GM12878 (cell line): ENCODE results near the gene NOS1. TPM values are rescaled to one million over a fixed set of nuclear protein-coding genes. Genes with fewer than 3 reads are reported as not detected.
A peak's percentile ranks its signal among the peaks of the same experiment; 100 is the strongest.

ENCODE experiments used
- ATAC-seq: fragments of 200-7000 bp; cut with Tn5 transposase; 3 replicates; pipeline ENCODE4 v1.9.1; 2020; ENCODE audit warnings: mild to moderate bottlenecking, moderate library complexity
- BruUV-seq: library from RNA; stranded (reverse); fragments of 400-500 nt; replicated peaks from 2 replicates; lab custom pipeline; 2021; lab: Mats Ljungman, UMichigan
- CTCF ChIA-PET: fragments of 300-600 bp; sonication (Branson Sonifier 250); formaldehyde crosslinking; extraction: SDS; loops from one replicate; lab custom pipeline; 2021; ENCODE audit warnings: inconsistent platforms; lab: Yijun Ruan, JAX
- POLR2A ChIA-PET: fragments of 350-600 bp; formaldehyde crosslinking; extraction: SDS; loops from one replicate; lab custom pipeline; 2021; ENCODE audit warnings: inconsistent platforms; lab: Charles Lee
- RAD21 ChIA-PET: fragments of 300-600 bp; sonication (Branson Sonifier 250); formaldehyde crosslinking; loops from one replicate; lab custom pipeline; 2023; ENCODE audit warnings: antibody characterized with exemption; ENCODE audit not compliant: unreplicated experiment; lab: Charles Lee
- SMC1A ChIA-PET: fragments of 300-600 bp; sonication (Branson Sonifier 250); formaldehyde crosslinking; loops from one replicate; lab custom pipeline; 2023; ENCODE audit not compliant: unreplicated experiment, uncharacterized antibody; lab: Charles Lee
- DNase-seq: peaks from one replicate; pipeline ENCODE4 v3.0.0-alpha.2; 2011; ENCODE audit warnings: low read depth, low spot score
- FAIRE-seq: peaks from 3 replicates; lab custom pipeline; 2011; peaks lifted over from hg19 to GRCh38; lab: Jason Lieb, UNC
- H2AFZ ChIP-seq: 2 replicates; pipeline ENCODE4 v1.6.0; 2011; ENCODE audit warnings: low read depth, low read length, control low read depth; ENCODE audit not compliant: control insufficient read depth
- H3K27ac ChIP-seq: 2 replicates; pipeline ENCODE4 v1.5.1; 2011; ENCODE audit warnings: control low read depth; ENCODE audit not compliant: control insufficient read depth, insufficient read depth
- H3K27me3 ChIP-seq, 2 experiments: replicated peaks in 1 of 2; 2 replicates each; pipeline versions ENCODE4 v1.6.0 to v1.6.1; 2011; ENCODE audit warnings: low read length in 1 of 2; ENCODE audit not compliant: control insufficient read depth in 2 of 2, insufficient read depth in 2 of 2
- H3K36me3 ChIP-seq, 2 experiments: 2 replicates each; pipeline ENCODE4 v1.5.1; 2011; ENCODE audit warnings: low read length in 1 of 2; ENCODE audit not compliant: control insufficient read depth in 2 of 2, insufficient read depth in 2 of 2
- H3K4me1 ChIP-seq: 2 replicates; pipeline ENCODE4 v1.6.1; 2011; ENCODE audit warnings: mild to moderate bottlenecking, low read length, moderate library complexity, mixed read lengths; ENCODE audit not compliant: control insufficient read depth, insufficient read depth
- H3K4me2 ChIP-seq: 2 replicates; pipeline ENCODE4 v1.6.0; 2011; ENCODE audit warnings: control low read depth; ENCODE audit not compliant: control insufficient read depth, insufficient read depth
- H3K4me3 ChIP-seq: fragments of 200-600 bp; sonication (generic); 2 replicates; pipeline ENCODE4 v1.5.1; 2016
- H3K79me2 ChIP-seq: 2 replicates; pipeline ENCODE4 v1.6.0; 2011; ENCODE audit warnings: low read length; ENCODE audit not compliant: control insufficient read depth, insufficient read depth
- H3K9ac ChIP-seq: 2 replicates; pipeline ENCODE4 v1.8.0; 2011; ENCODE audit warnings: low read length, control low read depth, mixed read lengths; ENCODE audit not compliant: control insufficient read depth, insufficient read depth
- H3K9me3 ChIP-seq: replicated peaks from 3 replicates; pipeline ENCODE4 v1.5.1; 2011; ENCODE audit warnings: mild to moderate bottlenecking, low read length; ENCODE audit not compliant: control insufficient read depth, insufficient read depth
- H4K20me1 ChIP-seq: 2 replicates; pipeline ENCODE4 v1.6.0; 2011; ENCODE audit not compliant: control insufficient read depth, insufficient read depth
- BMI1 ChIP-seq: fragments of 450-650 bp; IDR thresholded peaks from 2 replicates; pipeline ENCODE4 v1.6.1; 2016; ENCODE audit warnings: mild to moderate bottlenecking, moderate library complexity, borderline replicate concordance
- DPF2 ChIP-seq: fragments of 450-650 bp; IDR thresholded peaks from 2 replicates; pipeline ENCODE4 v1.6.1; 2017; ENCODE audit warnings: mild to moderate bottlenecking
- GABPA ChIP-seq: IDR thresholded peaks from 2 replicates; pipeline ENCODE4 v1.6.1; 2014; ENCODE audit warnings: antibody characterized with exemption, low read depth, mild to moderate bottlenecking, inconsistent platforms
- HDAC6 ChIP-seq: fragments of 200-600 bp; sonication (generic); IDR thresholded peaks from one replicate; pipeline ENCODE4 v1.8.0; 2017; ENCODE audit warnings: antibody characterized with exemption; ENCODE audit not compliant: unreplicated experiment
- JUND ChIP-seq: IDR thresholded peaks from 2 replicates; pipeline ENCODE4 v1.6.1; 2012; ENCODE audit warnings: low read depth, mild to moderate bottlenecking, low read length, improper control_type of control experiment, moderate library complexity
- PAX8 ChIP-seq: fragments of 450-650 bp; IDR thresholded peaks from 2 replicates; pipeline ENCODE4 v1.6.1; 2017; ENCODE audit warnings: mild to moderate bottlenecking, moderate library complexity
- POLR2AphosphoS2 ChIP-seq: IDR thresholded peaks from 2 replicates; pipeline ENCODE4 v1.6.1; 2011; ENCODE audit warnings: low read depth, mild to moderate bottlenecking, low read length, improper control_type of control experiment, moderate library complexity
- RAD21 ChIP-seq: IDR thresholded peaks from 2 replicates; pipeline ENCODE4 v1.6.1; 2011; ENCODE audit warnings: mild to moderate bottlenecking, low read depth, low read length, moderate library complexity; ENCODE audit not compliant: insufficient read depth
- RCOR1 ChIP-seq: conservative IDR thresholded peaks from 2 replicates; pipeline ENCODE4 v1.6.1; 2012; ENCODE audit warnings: low read depth, low read length, improper control_type of control experiment
- SPI1 ChIP-seq: IDR thresholded peaks from 2 replicates; pipeline ENCODE4 v1.6.1; 2011; ENCODE audit warnings: low read depth, mild to moderate bottlenecking, low read length, moderate library complexity, borderline replicate concordance; ENCODE audit not compliant: insufficient read depth
- TAF1 ChIP-seq: IDR thresholded peaks from 2 replicates; pipeline ENCODE4 v1.6.1; 2011; ENCODE audit warnings: mild to moderate bottlenecking, low read depth, low read length, borderline replicate concordance
- YBX1 ChIP-seq: fragments of 450-650 bp; IDR thresholded peaks from 2 replicates; pipeline ENCODE4 v1.6.1; 2016; ENCODE audit warnings: antibody characterized with exemption
- ZNF207 ChIP-seq: fragments of 450-650 bp; IDR thresholded peaks from 2 replicates; pipeline ENCODE4 v1.6.1; 2014; ENCODE audit warnings: antibody characterized with exemption, mild to moderate bottlenecking, borderline replicate concordance
- WGBS: methylation state at CpG from one replicate; pipeline ENCODE4 v1.1.6; 2016; ENCODE audit warnings: low lambda C conversion rate; ENCODE audit not compliant: insufficient replicate concordance, insufficient coverage; ENCODE audit errors: missing lambda C conversion rate; 5-methylcytosine and 5-hydroxymethylcytosine counted together
- in situ Hi-C: fragments of 300-500 bp; cut with MboI; formaldehyde crosslinking; loops from 9 replicates; pipeline ENCODE4 v1.14.3; 2018; ENCODE audit warnings: mixed read lengths
- intact Hi-C: fragments of 100-400 bp; cut with micrococcal nuclease; formaldehyde crosslinking; loops from one replicate; pipeline ENCODE4 v1.14.2; 2022; ENCODE audit not compliant: unreplicated experiment
- polyA plus RNA-seq, 11 experiments: library from polyadenylated mRNA; depleted of rRNA in 4 of 11; unstranded in 6 of 11; stranded (reverse) in 5 of 11; fragments of >200 nt; fragmentation: Nextera tagmentation in 4 of 11; fragmentation: Illumina TruSeq in 1 of 11; extraction: Ambion mirVana in 4 of 11; extraction: Trizol in 1 of 11; gene quantifications; 1 replicate in 1 of 11; 2 replicates in 10 of 11; pipeline versions ENCODE4 v1.2.1 to v1.2.3, GENCODE V29; 2011 to 2016; ENCODE audit warnings: inconsistent platforms in 2 of 11, missing spikeins in 2 of 11, low read depth in 1 of 11
- total RNA-seq, 4 experiments: library from RNA; depleted of rRNA in 3 of 4; stranded (reverse); fragments of >200 nt in 3 of 4; fragmentation: Illumina TruSeq in 1 of 4; extraction: Trizol in 1 of 4; gene quantifications; 2 replicates each; pipeline versions ENCODE4 v1.2.1 to v1.2.3, GENCODE V29; 2013 to 2021

NOS1 gene
- total and polyA plus RNA-seq, 10 of the 15 experiments (the other 5 are each of a cell fraction or from before 2014, with no cell fraction given), result under 0.01 to 0.04 (median 0.01) TPM; not detected in 7

DNA sequence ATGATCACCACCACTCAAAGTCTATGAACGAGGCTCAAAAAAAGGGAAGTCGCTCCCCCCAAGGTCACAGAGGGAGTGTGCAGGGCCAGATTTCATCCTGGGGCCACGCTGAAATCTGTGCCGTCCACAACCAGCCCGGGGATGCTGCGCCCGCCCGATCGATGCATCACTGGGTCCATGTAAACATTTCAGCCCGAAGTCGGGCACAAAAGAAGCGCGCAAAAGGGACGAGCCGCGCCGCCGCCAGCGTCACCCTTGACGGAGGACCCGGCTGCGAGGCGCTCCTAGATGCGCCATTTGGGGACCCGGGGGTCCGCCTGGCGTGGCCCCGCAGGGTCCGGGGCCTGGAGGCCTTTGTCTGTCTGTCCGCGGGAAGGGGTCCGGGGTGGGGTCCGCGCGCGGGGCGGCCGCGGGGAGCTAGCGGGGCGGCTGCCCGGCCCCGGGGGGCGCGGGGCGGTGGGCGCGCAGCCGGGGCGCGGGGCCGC is 171.7 kb downstream of the NOS1 start:
- RAD21 ChIA-PET, result no interaction called here
- Histone ChIP-seq H4K20me1 (no peaks in the 10 kb centered on the region), H3K27ac (peak overlapping the region; percentile 14; the same call in 1 of the 2 replicates), H3K27me3 (no peaks in the 10 kb centered on the region), H3K4me3 (peak overlapping the region; percentile 84), H3K36me3 (peaks cover 0 to 3% of the 10 kb centered on the region in 2 experiments; a peak in 1 of 4 replicates), H3K4me1 (no peaks in the 10 kb centered on the region; the same call in 1 of the 2 replicates), H2AFZ (peak overlapping the region; percentile 73), H3K9me3 (no peaks in the 10 kb centered on the region; the same call in 2 of the 3 replicates), H3K4me2 (peak overlapping the region; percentile 89), H3K79me2 (peaks cover 18% of the 10 kb centered on the region), H3K9ac (peak overlapping the region; percentile 60)
- DNase-seq, result no peak
- BruUV-seq, result no TSS peak
- peak; percentile 78; the same call in 1 of the 2 replicates for TF ChIP-seq SPI1
- no peak for TF ChIP-seq TAF1
- no peak for TF ChIP-seq ZNF207
- no peak for TF ChIP-seq RAD21
- no peak for TF ChIP-seq YBX1
- no peak for TF ChIP-seq JUND
- TF ChIP-seq HDAC6, result peak; percentile 8
- TF ChIP-seq POLR2AphosphoS2, result 0 out of 2 replicates have a peak, but pooled peaks have one; percentile 5
- 0 out of 2 replicates have a peak, but pooled peaks have one; percentile 25 for TF ChIP-seq RCOR1
- TF ChIP-seq DPF2, result no peak
- TF ChIP-seq PAX8, result no peak
- no peak for TF ChIP-seq BMI1
- no peak for TF ChIP-seq GABPA
- 2% methylated on average over 30 of the region's 52 CpGs for WGBS
- POLR2A ChIA-PET, result interaction anchor here (0.6 kb wide), 1 partner anchor 240 kb away, joined by 3 read pairs; no protein-coding TSS in a partner anchor
- in situ Hi-C loops (loop anchor here (25.0 kb wide), 1 partner anchor 1198 kb away; the partner anchor contains the start of gene SUDS3), intact Hi-C loops (no loop called here)
- SMC1A ChIA-PET, result no interaction called here
- CTCF ChIA-PET, result no interaction called here
- FAIRE-seq, result no peak
- peak; percentile 55 for ATAC-seq
